Measurements from ENCODE around the gene MYB. TPM values are rescaled to one million over a fixed set of nuclear protein-coding genes. Genes with fewer than 3 reads are reported as not detected.
A peak's percentile ranks its signal among the peaks of the same experiment; 100 is the strongest.

MYB gene
- total RNA-seq (2012; rRNA removed) (0.83 and 0.90 TPM in 2 replicates), polyA plus RNA-seq (2012; rRNA removed) (0.22 and 0.44 TPM in 2 replicates), Bru-seq, nascent RNA (percentile 15 among the genes with signal in this experiment), BruChase-seq, experiment 1, labeled RNA remaining after a 6-hour chase (percentile 15 among the genes with signal in this experiment), BruChase-seq, experiment 2, labeled RNA remaining after a 2-hour chase (percentile 11 among the genes with signal in this experiment)
- polyA plus RNA-seq (2012; cell fraction: cytosol; rRNA removed) = 0.07 and 0.23 TPM in 2 replicates
- 0.11 and 0.55 TPM in 2 replicates for polyA plus RNA-seq (2012; cell fraction: nucleus; rRNA removed; ENCODE audit: low replicate concordance)
- long read RNA-seq = 0 reads

- Histone ChIP-seq H2AK5ac (ENCODE audit: low read depth, low read length) (no peak within 1 kb of the TSS), H3K27ac (ENCODE audit: insufficient read depth, low read length) (no peak within 1 kb of the TSS), H3K4me2 (ENCODE audit: low read depth, low read length) (peak within 1 kb of the TSS; percentile 99), H3K4me3 (ENCODE audit: insufficient read depth, low read depth, low read length) (peak within 1 kb of the TSS; percentile 72), H2BK120ac (ENCODE audit: low read depth, low read length) (no peak within 1 kb of the TSS; the same call in 1 of the 2 replicates), H4K5ac (ENCODE audit: low read depth, low read length) (no peak within 1 kb of the TSS), H3K4me1 (ENCODE audit: control insufficient read depth, insufficient read depth, low read length) (peaks cover 4% of the 10 kb centered on the region; the same call in 1 of the 2 replicates), H3K9me1 (ENCODE audit: insufficient read depth, low read length) (no peaks in the 10 kb centered on the region), H2AFZ (replicated peaks; ENCODE audit: low read length, poor library complexity) (peak within 1 kb of the TSS; percentile 94), H2BK20ac (ENCODE audit: low read depth, low read length) (no peak within 1 kb of the TSS), H4K20me1 (ENCODE audit: insufficient read depth, low read length) (no peaks in the 10 kb centered on the region), H3K23ac (ENCODE audit: low read depth, low read length) (peak within 1 kb of the TSS; percentile 68; the same call in 1 of the 2 replicates), H3K79me1 (ENCODE audit: low read depth in 1 of 2, low read length in 2 of 2) (no peaks in the 10 kb centered on the region), H2BK15ac (ENCODE audit: low read depth, low read length) (no peak within 1 kb of the TSS), H3K27me3 (ENCODE audit: control insufficient read depth, insufficient read depth, low read length) (peaks cover 30% of the 10 kb centered on the region), H4K8ac (ENCODE audit: low read depth in 2 of 2, low read length in 2 of 2) (no peak within 1 kb of the TSS), H3K36me3 (ENCODE audit: control insufficient read depth, insufficient read depth, low read length) (no peaks in the 10 kb centered on the region), H3K14ac (replicated peaks; ENCODE audit: low read depth, low read length) (no peak within 1 kb of the TSS; the same call in 1 of the 2 replicates), H4K91ac (ENCODE audit: insufficient read depth, low read depth, low read length) (no peak within 1 kb of the TSS), H3K9me3 (ENCODE audit: control insufficient read depth, insufficient read depth, low read length) (no peaks in the 10 kb centered on the region), H3K56ac (ENCODE audit: extremely low read depth, insufficient read depth, low read length) (no peak within 1 kb of the TSS), H3K18ac (ENCODE audit: low read depth, low read length) (no peak within 1 kb of the TSS), H3K4ac (ENCODE audit: low read depth, low read length) (no peak within 1 kb of the TSS), H2BK5ac (ENCODE audit: low read depth, low read length, poor library complexity, severe bottlenecking) (no peak within 1 kb of the TSS), H3K9ac (ENCODE audit: low read depth, low read length) (peak within 1 kb of the TSS; percentile 48; the same call in 1 of the 2 replicates), H2AK9ac (replicated peaks; ENCODE audit: low read depth, low read length, poor library complexity) (peak within 1 kb of the TSS; percentile 56)
- peak; percentile 38 for DNase-seq
- CTCF ChIA-PET = interaction anchor here (1.0 kb wide), 1 partner anchor 18 kb away, joined by 4 read pairs; no protein-coding TSS in a partner anchor
- WGBS, 2 experiments (ENCODE audit: extremely low coverage in 2 of 2, insufficient read length in 1 of 2) = 0% methylated on average over 4 of the region's 75 CpGs; no CpG with 5 or more reads in 1 of the 2 experiments
- intact Hi-C loops (cut with micrococcal nuclease) = loop anchor here (5.0 kb wide), 1 partner anchor 242 kb away; no protein-coding TSS in a partner anchor
- POLR2A ChIA-PET (ENCODE audit: unreplicated experiment) = interaction anchor here (0.5 kb wide), 1 partner anchor 24 kb away, joined by 11 read pairs; no protein-coding TSS in a partner anchor
- peak; percentile 87 for ATAC-seq (ENCODE audit: low read depth)
- no TSS peak for BruUV-seq (replicated peaks)
- in situ Hi-C loops (cut with MboI; ENCODE audit: low sequenced_read_pairs) = no loop called here
- dilution Hi-C loops (cut with HindIII; ENCODE audit: low sequenced_read_pairs, unreplicated experiment) = no loop called here
- TF ChIP-seq NFE2L2 (IDR thresholded peaks at IDR 0.05; ENCODE audit: low read depth, low read length) (no peak), MXI1 (IDR thresholded peaks at IDR 0.05; ENCODE audit: borderline replicate concordance, low read depth, low read length) (no peak), RFX5 (IDR thresholded peaks at IDR 0.05; ENCODE audit: low read depth, low read length) (no peak), BHLHE40 (IDR thresholded peaks at IDR 0.05; ENCODE audit: low read depth, low read length) (no peak), MAFK (IDR thresholded peaks at IDR 0.05; ENCODE audit: low read depth, low read length) (no peak), MAZ (IDR thresholded peaks at IDR 0.05; ENCODE audit: borderline replicate concordance, low read depth, low read length) (no peak), USF2 (IDR thresholded peaks at IDR 0.05; ENCODE audit: low read depth, low read length) (no peak), RAD21 (IDR thresholded peaks at IDR 0.05; ENCODE audit: low read length) (no peak), POLR2A (IDR thresholded peaks at IDR 0.05; ENCODE audit: low read depth, low read length) (no peak), FOS (IDR thresholded peaks at IDR 0.05; ENCODE audit: low read depth, low read length) (no peak), CEBPB (IDR thresholded peaks at IDR 0.05; ENCODE audit: low read depth, low read length) (no peak), CHD1 (IDR thresholded peaks at IDR 0.05; ENCODE audit: low read depth, low read length) (no peak), RCOR1 (IDR thresholded peaks at IDR 0.05; ENCODE audit: insufficient replicate concordance, low read length) (no peak), CTCF (conservative IDR thresholded peaks at IDR 0.05; ENCODE audit: low read depth, low read length) (no peak)
These were observed at the start of gene MYB for GRCh38 chr6:135180542-135181332. Gene MYB, plus strand, starts transcription at chr6:135181308. Its CDS starts 206 bp downstream, at chr6:135181514.

Data from IMR-90 (cell line).